ENCODE data around the gene CLDN20.

Gene CLDN20

DNA sequence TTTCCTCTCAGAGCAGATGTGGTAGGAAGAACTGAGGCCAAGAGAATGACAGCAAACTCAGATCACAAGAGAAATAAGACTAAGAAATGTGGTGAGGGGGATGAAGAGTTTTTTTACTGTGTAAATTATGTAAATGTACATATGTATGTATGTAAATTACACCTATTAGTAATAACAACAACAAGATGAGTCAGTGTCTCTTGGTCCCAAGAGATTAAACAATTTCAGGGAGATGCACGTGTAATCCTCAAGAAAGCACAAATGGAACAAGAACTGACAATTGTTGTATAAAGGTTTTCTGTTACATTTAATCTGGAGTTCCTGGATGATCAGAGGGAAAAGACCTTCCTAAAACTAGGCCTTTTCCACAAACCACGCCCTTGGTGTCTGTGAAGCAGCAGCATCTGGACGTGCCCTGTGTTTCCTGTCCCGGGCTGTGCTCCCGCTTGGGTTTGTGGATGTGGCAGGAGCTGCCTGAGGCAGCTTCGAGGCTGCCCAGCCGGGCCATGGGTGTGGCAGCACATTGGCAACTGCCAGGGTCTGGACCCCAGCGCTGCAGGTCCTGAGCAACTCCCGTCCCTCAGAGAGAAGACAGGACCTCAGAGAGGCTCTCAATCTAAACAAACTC lies 994 bp downstream of the CLDN20 start:
- Histone ChIP-seq H3K27me3 (ENCODE audit: control insufficient read depth, low read length) (no peaks in the 10 kb centered on the region), H3K4me3 (ENCODE audit: low read length) (no peak overlapping the region), H3K9me3 (ENCODE audit: control insufficient read depth, insufficient read depth, low read length) (no peaks in the 10 kb centered on the region), H4K20me1 (ENCODE audit: control insufficient read depth, insufficient read depth, low read depth, low read length) (no peaks in the 10 kb centered on the region), H3K79me2 (ENCODE audit: control insufficient read depth, low read length) (peaks cover 8% of the 10 kb centered on the region; the same call in 1 of the 2 replicates), H3K27ac (ENCODE audit: low read depth, low read length) (no peak overlapping the region), H3K4me2 (ENCODE audit: low read length) (no peak overlapping the region), H3F3A (ENCODE audit: control insufficient read depth, insufficient read depth) (no peaks in the 10 kb centered on the region), H3K9me2 (replicated peaks; ENCODE audit: control insufficient read depth, low read length) (no peaks in the 10 kb centered on the region), H3K36me3 (ENCODE audit: control insufficient read depth, low read length) (peaks cover 49% of the 10 kb centered on the region), H3K4me1 (ENCODE audit: control insufficient read depth, low read length) (peaks cover 7% of the 10 kb centered on the region; the same call in 1 of the 2 replicates)
- no peak for TF ChIP-seq EZH2phosphoT487 (IDR thresholded peaks at IDR 0.05; ENCODE audit: borderline replicate concordance, low read length)
- TF ChIP-seq, protein P1, sequence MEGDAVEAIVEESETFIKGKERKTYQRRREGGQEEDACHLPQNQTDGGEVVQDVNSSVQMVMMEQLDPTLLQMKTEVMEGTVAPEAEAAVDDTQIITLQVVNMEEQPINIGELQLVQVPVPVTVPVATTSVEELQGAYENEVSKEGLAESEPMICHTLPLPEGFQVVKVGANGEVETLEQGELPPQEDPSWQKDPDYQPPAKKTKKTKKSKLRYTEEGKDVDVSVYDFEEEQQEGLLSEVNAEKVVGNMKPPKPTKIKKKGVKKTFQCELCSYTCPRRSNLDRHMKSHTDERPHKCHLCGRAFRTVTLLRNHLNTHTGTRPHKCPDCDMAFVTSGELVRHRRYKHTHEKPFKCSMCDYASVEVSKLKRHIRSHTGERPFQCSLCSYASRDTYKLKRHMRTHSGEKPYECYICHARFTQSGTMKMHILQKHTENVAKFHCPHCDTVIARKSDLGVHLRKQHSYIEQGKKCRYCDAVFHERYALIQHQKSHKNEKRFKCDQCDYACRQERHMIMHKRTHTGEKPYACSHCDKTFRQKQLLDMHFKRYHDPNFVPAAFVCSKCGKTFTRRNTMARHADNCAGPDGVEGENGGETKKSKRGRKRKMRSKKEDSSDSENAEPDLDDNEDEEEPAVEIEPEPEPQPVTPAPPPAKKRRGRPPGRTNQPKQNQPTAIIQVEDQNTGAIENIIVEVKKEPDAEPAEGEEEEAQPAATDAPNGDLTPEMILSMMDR (IDR thresholded peaks at IDR 0.05; ENCODE audit: low read depth, low read length, poor library complexity, severe bottlenecking): no peak

DNA sequence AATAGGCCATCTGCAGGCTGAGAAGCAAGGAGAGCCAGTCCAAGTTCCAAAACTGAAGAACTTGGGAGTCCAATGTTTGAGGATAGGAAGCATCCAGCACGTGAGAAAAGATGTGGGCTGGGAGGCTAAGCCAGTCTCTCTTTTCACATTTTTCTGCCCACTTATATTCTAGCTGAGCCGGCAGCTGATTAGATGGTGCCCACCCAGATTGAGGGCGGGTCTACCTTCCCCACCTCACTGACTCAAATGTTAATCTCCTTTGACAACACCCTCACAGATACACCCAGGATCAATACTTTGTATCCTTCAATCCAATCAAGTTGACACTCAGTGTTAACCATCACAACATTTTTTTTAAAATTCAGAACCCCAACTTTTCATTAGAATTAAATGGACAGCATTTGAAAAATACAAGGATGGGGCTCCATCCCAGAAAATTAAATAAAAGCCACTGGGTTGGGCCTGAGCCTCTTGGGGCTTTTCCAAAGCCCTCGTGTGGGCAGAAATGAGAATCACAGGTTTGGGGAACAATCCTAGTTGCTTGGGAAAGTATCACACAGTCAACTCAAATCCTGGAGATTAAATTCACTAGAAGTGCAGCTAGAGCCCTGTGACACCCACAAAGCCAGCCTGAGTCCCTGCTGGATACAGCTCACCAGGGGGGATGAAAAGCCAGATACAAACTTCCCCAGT lies 2.2 kb downstream of the CLDN20 start:
- H3K9me3 ChIP-seq (ENCODE audit: control insufficient read depth, insufficient read depth, low read length): no peaks in the 10 kb centered on the region
- peaks cover 47% of the 10 kb centered on the region for H3K36me3 ChIP-seq (ENCODE audit: control insufficient read depth, low read length)
- no peaks in the 10 kb centered on the region for H3K27me3 ChIP-seq (ENCODE audit: control insufficient read depth, low read length)
- TF ChIP-seq EZH2phosphoT487 (IDR thresholded peaks at IDR 0.05; ENCODE audit: borderline replicate concordance, low read length): no peak
- TF ChIP-seq, protein P1 (IDR thresholded peaks at IDR 0.05; ENCODE audit: low read depth, low read length, poor library complexity, severe bottlenecking): no peak
- peaks cover 8% of the 10 kb centered on the region; the same call in 1 of the 2 replicates for H3K79me2 ChIP-seq (ENCODE audit: control insufficient read depth, low read length)
- no peaks in the 10 kb centered on the region for H3K9me2 ChIP-seq (replicated peaks; ENCODE audit: control insufficient read depth, low read length)
- no peaks in the 10 kb centered on the region for H3F3A ChIP-seq (ENCODE audit: control insufficient read depth, insufficient read depth)
- H4K20me1 ChIP-seq (ENCODE audit: control insufficient read depth, insufficient read depth, low read depth, low read length): no peaks in the 10 kb centered on the region
- H3K4me3 ChIP-seq (ENCODE audit: low read length): no peak overlapping the region
- H3K4me1 ChIP-seq (ENCODE audit: control insufficient read depth, low read length): peaks cover 7% of the 10 kb centered on the region; the same call in 1 of the 2 replicates
- H3K27ac ChIP-seq (ENCODE audit: low read depth, low read length): no peak overlapping the region
- no peak overlapping the region for H3K4me2 ChIP-seq (ENCODE audit: low read length)

DNA sequence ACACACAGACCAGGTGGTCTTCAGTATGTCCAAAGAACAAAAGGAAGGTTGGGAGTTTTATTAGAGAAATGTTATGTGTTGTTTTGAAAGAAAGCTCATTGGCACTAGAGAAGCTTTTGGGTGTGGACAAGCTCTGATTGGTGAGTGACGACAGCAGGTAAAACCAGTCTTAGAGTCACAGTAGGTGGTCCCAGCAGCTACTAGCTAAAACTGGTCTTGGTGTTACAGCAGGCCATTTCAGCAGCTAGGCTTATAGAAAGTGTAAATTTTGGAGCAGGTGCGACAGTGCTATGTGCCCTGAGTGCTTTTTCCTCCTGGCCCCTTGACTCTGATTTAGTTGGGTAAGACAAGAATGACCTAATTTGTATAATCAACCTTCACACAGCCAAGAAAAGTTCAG lies 3.6 kb downstream of the CLDN20 start:
- H3K4me1 ChIP-seq (ENCODE audit: control insufficient read depth, low read length): peaks cover 2% of the 10 kb centered on the region; the same call in 1 of the 2 replicates
- H4K20me1 ChIP-seq (ENCODE audit: control insufficient read depth, insufficient read depth, low read depth, low read length): no peaks in the 10 kb centered on the region
- no peak overlapping the region for H3K4me2 ChIP-seq (ENCODE audit: low read length)
- H3K79me2 ChIP-seq (ENCODE audit: control insufficient read depth, low read length): peaks cover 8% of the 10 kb centered on the region; the same call in 1 of the 2 replicates
- H3K9me2 ChIP-seq (replicated peaks; ENCODE audit: control insufficient read depth, low read length): no peaks in the 10 kb centered on the region
- no peaks in the 10 kb centered on the region for H3K27me3 ChIP-seq (ENCODE audit: control insufficient read depth, low read length)
- H3K27ac ChIP-seq (ENCODE audit: low read depth, low read length): no peak overlapping the region
- no peak overlapping the region for H3K4me3 ChIP-seq (ENCODE audit: low read length)
- H3K9me3 ChIP-seq (ENCODE audit: control insufficient read depth, insufficient read depth, low read length): no peaks in the 10 kb centered on the region
- no peaks in the 10 kb centered on the region for H3F3A ChIP-seq (ENCODE audit: control insufficient read depth, insufficient read depth)
- H3K36me3 ChIP-seq (ENCODE audit: control insufficient read depth, low read length): peaks cover 41% of the 10 kb centered on the region
- TF ChIP-seq EZH2phosphoT487 (IDR thresholded peaks at IDR 0.05; ENCODE audit: borderline replicate concordance, low read length): no peak
- TF ChIP-seq, protein P1 (IDR thresholded peaks at IDR 0.05; ENCODE audit: low read depth, low read length, poor library complexity, severe bottlenecking): no peak

Data from DOHH2 (cell line).